Measurements from ENCODE around the gene DOCK8.

DNA sequence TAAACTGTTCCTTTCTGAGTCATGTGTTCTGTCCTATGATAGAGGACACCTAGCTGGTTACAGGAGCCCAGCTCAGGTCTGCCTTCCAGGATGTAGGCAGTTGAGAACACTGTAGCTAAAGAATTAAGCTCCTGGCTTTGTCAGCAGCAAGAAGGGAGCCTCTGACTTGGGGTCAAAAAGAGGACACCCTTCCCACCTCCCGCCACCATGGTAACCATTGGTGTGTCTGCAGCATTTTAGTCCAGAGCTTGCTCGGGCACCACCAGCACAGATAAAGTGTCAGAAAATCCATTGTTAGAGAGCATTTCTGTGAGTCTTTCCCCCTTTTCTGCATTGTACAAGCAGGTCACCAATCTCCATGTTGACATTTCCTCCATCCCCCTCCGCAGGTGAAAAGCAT is 181.7 kb downstream of the DOCK8 start:
- TF ChIP-seq, protein P1, sequence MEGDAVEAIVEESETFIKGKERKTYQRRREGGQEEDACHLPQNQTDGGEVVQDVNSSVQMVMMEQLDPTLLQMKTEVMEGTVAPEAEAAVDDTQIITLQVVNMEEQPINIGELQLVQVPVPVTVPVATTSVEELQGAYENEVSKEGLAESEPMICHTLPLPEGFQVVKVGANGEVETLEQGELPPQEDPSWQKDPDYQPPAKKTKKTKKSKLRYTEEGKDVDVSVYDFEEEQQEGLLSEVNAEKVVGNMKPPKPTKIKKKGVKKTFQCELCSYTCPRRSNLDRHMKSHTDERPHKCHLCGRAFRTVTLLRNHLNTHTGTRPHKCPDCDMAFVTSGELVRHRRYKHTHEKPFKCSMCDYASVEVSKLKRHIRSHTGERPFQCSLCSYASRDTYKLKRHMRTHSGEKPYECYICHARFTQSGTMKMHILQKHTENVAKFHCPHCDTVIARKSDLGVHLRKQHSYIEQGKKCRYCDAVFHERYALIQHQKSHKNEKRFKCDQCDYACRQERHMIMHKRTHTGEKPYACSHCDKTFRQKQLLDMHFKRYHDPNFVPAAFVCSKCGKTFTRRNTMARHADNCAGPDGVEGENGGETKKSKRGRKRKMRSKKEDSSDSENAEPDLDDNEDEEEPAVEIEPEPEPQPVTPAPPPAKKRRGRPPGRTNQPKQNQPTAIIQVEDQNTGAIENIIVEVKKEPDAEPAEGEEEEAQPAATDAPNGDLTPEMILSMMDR (IDR thresholded peaks at IDR 0.05), result no peak
- TF ChIP-seq POLR2A (IDR thresholded peaks at IDR 0.05), result no peak
